Right lobe of liver (tissue), 6 donors: ENCODE measurements around the gene KCNMA1. TPM values are rescaled to one million over a fixed set of nuclear protein-coding genes. Genes with fewer than 3 reads are reported as not detected.

Experiments used
- ATAC-seq, 4 donors: fragments of 200-7000 bp; cut with Tn5 transposase; one replicate each; pipeline ENCODE4 v1.9.1; 2020; ENCODE audit warnings: mild to moderate bottlenecking in 4 of 4, moderate library complexity in 4 of 4
- DNase-seq, 3 donors: peaks; one replicate each; pipeline ENCODE4 v3.0.0-alpha.2; 2020
- H3K27ac ChIP-seq, 3 donors: fragments of 200-600 bp; one replicate each; pipeline ENCODE4 v1.8.0; 2022
- H3K27me3 ChIP-seq, 2 donors: fragments of 200-600 bp; one replicate each; pipeline ENCODE4 v1.8.0; 2022
- H3K36me3 ChIP-seq, 4 donors: fragments of 200-600 bp; sonication (generic) in 1 of 4; one replicate each; pipeline versions ENCODE4 v1.5.1 to v1.8.0; 2017 to 2022; ENCODE audit warnings: control low read depth in 1 of 4
- H3K4me1 ChIP-seq, 4 donors: fragments of 200-600 bp; sonication (generic) in 1 of 4; one replicate each; pipeline versions ENCODE4 v1.5.1 to v1.8.0; 2017 to 2022; ENCODE audit warnings: control low read depth in 1 of 4
- H3K4me3 ChIP-seq, 3 donors: fragments of 200-600 bp; one replicate each; pipeline ENCODE4 v1.8.0; 2022
- H3K9me3 ChIP-seq, 4 donors: fragments of 200-600 bp; sonication (generic) in 1 of 4; one replicate each; pipeline versions ENCODE4 v1.5.1 to v1.8.0; 2017 to 2022; ENCODE audit warnings: control low read depth in 1 of 4
- CTCF ChIP-seq, 4 donors: fragments of 200-600 bp in 3 of 4; fragments of 450-650 bp in 1 of 4; IDR thresholded peaks; one replicate each; pipeline versions ENCODE4 v1.5.1 to v1.8.0; 2016 to 2022; ENCODE audit warnings: antibody characterized with exemption in 4 of 4, mild to moderate bottlenecking in 2 of 4
- POLR2A ChIP-seq: fragments of 450-650 bp; IDR thresholded peaks from one replicate; pipeline ENCODE4 v1.6.1; 2017; ENCODE audit warnings: antibody characterized with exemption, mild to moderate bottlenecking
- WGBS: methylation state at CpG from one replicate; pipeline ENCODE4 v1.1.6; 2018; ENCODE audit warnings: low coverage, low lambda C conversion rate; ENCODE audit not compliant: insufficient coverage; ENCODE audit errors: missing lambda C conversion rate; 5-methylcytosine and 5-hydroxymethylcytosine counted together
- intact Hi-C, 2 donors: fragments of 100-400 bp; cut with DNase I; formaldehyde crosslinking; loops; one replicate each; pipeline versions ENCODE4 v1.11.2 to v1.14.1; 2022
- total RNA-seq, 6 experiments: library from RNA; depleted of rRNA in 2 of 6; stranded (reverse); fragments of >200 nt in 2 of 6; fragmentation: NEBNext Ultra II Directional in 3 of 6; extraction: Animal tissue kit (Norgen Biotek cat#: 25700) in 3 of 6; gene quantifications; one replicate each; pipeline versions ENCODE4 v1.1.0 to v1.2.4, GENCODE V29; 2016 to 2023
- donor health status: DM: no; HTN: yes; CAD: no.
- donor health status: DM: no; HTN: no; CAD: no.
- donor health status: DM: no; HTN: no; CAD: no.
- donor health status: DM: no; HTN: yes; CAD: no.
- donor health status: DM: no; HTN: yes; CAD: no.

Gene KCNMA1
- total RNA-seq, 6 experiments from 2014 or later = 5.7 to 48.0 (median 15.1) TPM

- no peak for DNase-seq
- 86% methylated on average over 2 of the region's 2 CpGs for WGBS
Measured at GRCh38 chr10:76921383-76922010, 716.1 kb downstream of the KCNMA1 start.

GRCh38 chr10:76920581-76920980 is 717.0 kb downstream of the KCNMA1 start:
- no peak overlapping the region for H3K27ac ChIP-seq
- intact Hi-C loops = no loop called here
- H3K36me3 ChIP-seq = no peaks in the 10 kb centered on the region
- no peak for DNase-seq
- no peak for TF ChIP-seq CTCF (IDR thresholded peaks at IDR 0.05)
- no peak for TF ChIP-seq POLR2A
- no peaks in the 10 kb centered on the region for H3K4me1 ChIP-seq
- no peaks in the 10 kb centered on the region for H3K27me3 ChIP-seq
- H3K4me3 ChIP-seq = no peak overlapping the region
- no peaks in the 10 kb centered on the region for H3K9me3 ChIP-seq
- ATAC-seq = no peak
- WGBS = no CpG with 5 or more reads among the region's 2 CpGs

More at GRCh38 chr10:76921383-76922010, 716.1 kb downstream of the KCNMA1 start:
- ATAC-seq = no peak
- no peaks in the 10 kb centered on the region for H3K9me3 ChIP-seq
- H3K4me3 ChIP-seq = no peak overlapping the region
- intact Hi-C loops = no loop called here
- H3K27ac ChIP-seq = no peak overlapping the region
- no peak for TF ChIP-seq POLR2A
- no peak for TF ChIP-seq CTCF (IDR thresholded peaks at IDR 0.05)
- H3K36me3 ChIP-seq = no peaks in the 10 kb centered on the region
- no peaks in the 10 kb centered on the region for H3K4me1 ChIP-seq
- no peaks in the 10 kb centered on the region for H3K27me3 ChIP-seq

GRCh38 chr10:76918106-76918505 is 719.5 kb downstream of the KCNMA1 start:
- no peak for ATAC-seq
- Histone ChIP-seq H3K9me3 (no peaks in the 10 kb centered on the region), H3K4me3 (no peak overlapping the region), H3K27me3 (no peaks in the 10 kb centered on the region), H3K4me1 (no peaks in the 10 kb centered on the region), H3K36me3 (no peaks in the 10 kb centered on the region), H3K27ac (no peak overlapping the region)
- intact Hi-C loops = no loop called here
- 92% methylated on average over 1 of the region's 1 CpG for WGBS
- DNase-seq = no peak
- TF ChIP-seq CTCF (IDR thresholded peaks at IDR 0.05) = no peak
- no peak for TF ChIP-seq POLR2A

GRCh38 chr10:76917071-76917470 is 720.5 kb downstream of the KCNMA1 start:
- H3K4me1 ChIP-seq = no peaks in the 10 kb centered on the region
- H3K27me3 ChIP-seq = no peaks in the 10 kb centered on the region
- 81% methylated on average over 8 of the region's 8 CpGs for WGBS
- H3K4me3 ChIP-seq = no peak overlapping the region
- DNase-seq (no peak), ATAC-seq (no peak)
- no peaks in the 10 kb centered on the region for H3K9me3 ChIP-seq
- no peak overlapping the region for H3K27ac ChIP-seq
- H3K36me3 ChIP-seq = no peaks in the 10 kb centered on the region
- intact Hi-C loops = no loop called here
- no peak for TF ChIP-seq POLR2A
- TF ChIP-seq CTCF (IDR thresholded peaks at IDR 0.05) = no peak

- H3K4me3 ChIP-seq = no peak overlapping the region
- H3K27ac ChIP-seq = no peak overlapping the region
- intact Hi-C loops = no loop called here
- 83% methylated on average over 4 of the region's 4 CpGs for WGBS
- DNase-seq (no peak), ATAC-seq (no peak)
- TF ChIP-seq POLR2A = no peak
- no peak for TF ChIP-seq CTCF (IDR thresholded peaks at IDR 0.05)
- H3K9me3 ChIP-seq = no peaks in the 10 kb centered on the region
- H3K27me3 ChIP-seq = no peaks in the 10 kb centered on the region
- H3K4me1 ChIP-seq = peaks cover 0 to 3% (median 0%) of the 10 kb centered on the region in 4 donors
- H3K36me3 ChIP-seq = no peaks in the 10 kb centered on the region
Measured at GRCh38 chr10:76916536-76916935, 721.1 kb downstream of the KCNMA1 start.
